ENCODE results near the gene GPR32.
"Not testable (repeated sequence)": the region's sequence is repeated elsewhere in the genome, so short reads cannot be mapped to it uniquely, and the experiment has no call there.

GPR32 gene

GRCh38 chr19:50770164-50770563, at the start of gene GPR32:
Gene GPR32 (plus strand): TSS chr19:50770464. CDS start chr19:50770601, 137 bp downstream.
- not testable (repeated sequence) for H3K4me3 ChIP-seq (ENCODE audit: low read depth, low read length); DNase-seq (ENCODE audit: low read depth)

DNA sequence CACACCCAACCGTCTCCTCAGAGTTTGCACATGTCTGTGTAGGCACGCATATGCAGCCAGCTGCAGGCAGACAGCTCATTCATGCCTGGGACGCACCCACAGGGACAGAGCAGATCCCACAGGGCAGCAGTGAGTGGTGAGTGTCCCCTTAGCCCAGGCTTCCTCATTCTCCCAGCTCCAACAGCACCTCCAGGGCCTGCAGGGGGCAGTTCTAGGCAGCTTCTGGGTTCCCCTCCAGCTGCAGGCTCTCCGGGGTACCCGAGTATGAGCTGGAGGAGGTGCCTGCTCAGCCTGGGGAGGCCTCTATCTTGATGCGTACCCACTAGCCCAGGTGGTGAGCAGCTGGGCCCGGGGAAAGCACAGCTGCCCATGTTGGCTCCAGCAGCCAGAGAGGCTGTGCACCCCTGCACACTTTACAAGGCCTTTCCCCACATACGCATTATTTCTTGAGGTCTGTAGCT, 49.3 kb upstream of the GPR32 start:
- peak overlapping the region; percentile 21 for H3K4me3 ChIP-seq (ENCODE audit: low read depth, low read length)
- TF ChIP-seq POLR2A (IDR thresholded peaks at IDR 0.05; ENCODE audit: extremely low read depth, insufficient read length) (no peak), MYC (IDR thresholded peaks at IDR 0.05; ENCODE audit: low read depth, low read length) (no peak), CTCF (IDR thresholded peaks at IDR 0.05; ENCODE audit: low read depth, low read length) (peak; percentile 58)
- TF ChIP-seq, protein P1, sequence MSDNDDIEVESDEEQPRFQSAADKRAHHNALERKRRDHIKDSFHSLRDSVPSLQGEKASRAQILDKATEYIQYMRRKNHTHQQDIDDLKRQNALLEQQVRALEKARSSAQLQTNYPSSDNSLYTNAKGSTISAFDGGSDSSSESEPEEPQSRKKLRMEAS (IDR thresholded peaks at IDR 0.05; ENCODE audit: low read depth, low read length) = peak; percentile 64
- peak; percentile 94 for DNase-seq (ENCODE audit: low read depth)

- peak overlapping the region; percentile 98 for H3K4me3 ChIP-seq (ENCODE audit: low read depth, low read length)
- TF ChIP-seq MYC (IDR thresholded peaks at IDR 0.05; ENCODE audit: low read depth, low read length) (no peak), POLR2A (IDR thresholded peaks at IDR 0.05; ENCODE audit: extremely low read depth, insufficient read length) (no peak), CTCF (IDR thresholded peaks at IDR 0.05; ENCODE audit: low read depth, low read length) (no peak)
- TF ChIP-seq, protein P1 (IDR thresholded peaks at IDR 0.05; ENCODE audit: low read depth, low read length) = no peak
- DNase-seq (ENCODE audit: low read depth) = peak; percentile 42
Measured at GRCh38 chr19:50721441-50722137, 48.7 kb upstream of the GPR32 start.

- peak; percentile 49; the same call in 1 of the 2 replicates for TF ChIP-seq MYC (IDR thresholded peaks at IDR 0.05; ENCODE audit: low read depth, low read length)
- no peak for TF ChIP-seq CTCF (IDR thresholded peaks at IDR 0.05; ENCODE audit: low read depth, low read length)
- TF ChIP-seq, protein P1 (IDR thresholded peaks at IDR 0.05; ENCODE audit: low read depth, low read length) = peak; percentile 59
- H3K4me3 ChIP-seq (ENCODE audit: low read depth, low read length) = peak overlapping the region; percentile 98
- DNase-seq (ENCODE audit: low read depth) = peak; percentile 57
Measured at GRCh38 chr19:50722201-50723013, 47.9 kb upstream of the GPR32 start.

GRCh38 chr19:50723069-50723468, 47.2 kb upstream of the GPR32 start, which contains the start of gene CLEC11A:
Gene CLEC11A (plus strand): TSS chr19:50723364. CDS start chr19:50723526, 162 bp downstream.
- DNase-seq (ENCODE audit: low read depth) = peak; percentile 95
- peak within 1 kb of the TSS; percentile 98 for H3K4me3 ChIP-seq (ENCODE audit: low read depth, low read length)
- TF ChIP-seq CTCF (IDR thresholded peaks at IDR 0.05; ENCODE audit: low read depth, low read length) = no peak
- TF ChIP-seq, protein P1 (IDR thresholded peaks at IDR 0.05; ENCODE audit: low read depth, low read length) = peak; percentile 22; the same call in 1 of the 2 replicates
- peak; percentile 67; the same call in 1 of the 2 replicates for TF ChIP-seq MYC (IDR thresholded peaks at IDR 0.05; ENCODE audit: low read depth, low read length)
- TF ChIP-seq POLR2A (IDR thresholded peaks at IDR 0.05; ENCODE audit: extremely low read depth, insufficient read length) = peak; percentile 81

All from NB4 (cell line).